ENCODE data around the gene EFEMP1.

EFEMP1 gene

GRCh38 chr2:55912926-55913325 lies 10.7 kb downstream of the EFEMP1 start:
- TF ChIP-seq POLR2AphosphoS5 (IDR thresholded peaks at IDR 0.05; ENCODE audit: low read depth, low read length) (no peak), TAF1 (IDR thresholded peaks at IDR 0.05; ENCODE audit: borderline replicate concordance, low read depth, low read length) (no peak), POLR2A (IDR thresholded peaks at IDR 0.05; ENCODE audit: low read depth, low read length) (no peak)
- FAIRE-seq (no peak), DNase-seq (ENCODE audit: insufficient read length) (no peak)

- FAIRE-seq, result no peak
- no peak for DNase-seq (ENCODE audit: insufficient read length)
- TF ChIP-seq TAF1 (IDR thresholded peaks at IDR 0.05; ENCODE audit: borderline replicate concordance, low read depth, low read length) (no peak), POLR2AphosphoS5 (IDR thresholded peaks at IDR 0.05; ENCODE audit: low read depth, low read length) (no peak), POLR2A (IDR thresholded peaks at IDR 0.05; ENCODE audit: low read depth, low read length) (no peak)
Measured at GRCh38 chr2:55910077-55910476, 13.5 kb downstream of the EFEMP1 start.

- TF ChIP-seq POLR2AphosphoS5 (IDR thresholded peaks at IDR 0.05; ENCODE audit: low read depth, low read length), result no peak
- no peak for TF ChIP-seq TAF1 (IDR thresholded peaks at IDR 0.05; ENCODE audit: borderline replicate concordance, low read depth, low read length)
- TF ChIP-seq POLR2A (IDR thresholded peaks at IDR 0.05; ENCODE audit: low read depth, low read length), result no peak
Measured at GRCh38 chr2:55907686-55908085, 15.9 kb downstream of the EFEMP1 start.

GRCh38 chr2:55906993-55907392 lies 16.6 kb downstream of the EFEMP1 start:
- DNase-seq (ENCODE audit: insufficient read length), result no peak
- no peak for TF ChIP-seq TAF1 (IDR thresholded peaks at IDR 0.05; ENCODE audit: borderline replicate concordance, low read depth, low read length)
- no peak for TF ChIP-seq POLR2A (IDR thresholded peaks at IDR 0.05; ENCODE audit: low read depth, low read length)
- TF ChIP-seq POLR2AphosphoS5 (IDR thresholded peaks at IDR 0.05; ENCODE audit: low read depth, low read length), result no peak
- no peak for FAIRE-seq

More at GRCh38 chr2:55907686-55908085, 15.9 kb downstream of the EFEMP1 start:
- DNase-seq (ENCODE audit: insufficient read length) (no peak), FAIRE-seq (peak; percentile 24)

- TF ChIP-seq TAF1 (IDR thresholded peaks at IDR 0.05; ENCODE audit: borderline replicate concordance, low read depth, low read length), result no peak
- TF ChIP-seq POLR2AphosphoS5 (IDR thresholded peaks at IDR 0.05; ENCODE audit: low read depth, low read length), result no peak
- no peak for TF ChIP-seq POLR2A (IDR thresholded peaks at IDR 0.05; ENCODE audit: low read depth, low read length)
- DNase-seq (ENCODE audit: insufficient read length) (no peak), FAIRE-seq (no peak)
Measured at GRCh38 chr2:55903727-55904126, 19.9 kb downstream of the EFEMP1 start.

GRCh38 chr2:55902971-55903370 lies 20.6 kb downstream of the EFEMP1 start:
- TF ChIP-seq POLR2AphosphoS5 (IDR thresholded peaks at IDR 0.05; ENCODE audit: low read depth, low read length) (no peak), POLR2A (IDR thresholded peaks at IDR 0.05; ENCODE audit: low read depth, low read length) (no peak), TAF1 (IDR thresholded peaks at IDR 0.05; ENCODE audit: borderline replicate concordance, low read depth, low read length) (no peak)
- FAIRE-seq, result no peak
- DNase-seq (ENCODE audit: insufficient read length), result no peak

- DNase-seq (ENCODE audit: insufficient read length) (no peak), FAIRE-seq (no peak)
- TF ChIP-seq POLR2A (IDR thresholded peaks at IDR 0.05; ENCODE audit: low read depth, low read length), result no peak
- TF ChIP-seq POLR2AphosphoS5 (IDR thresholded peaks at IDR 0.05; ENCODE audit: low read depth, low read length), result no peak
- no peak for TF ChIP-seq TAF1 (IDR thresholded peaks at IDR 0.05; ENCODE audit: borderline replicate concordance, low read depth, low read length)
Measured at GRCh38 chr2:55902429-55902828, 21.2 kb downstream of the EFEMP1 start.

- FAIRE-seq (no peak), DNase-seq (ENCODE audit: insufficient read length) (no peak)
- TF ChIP-seq TAF1 (IDR thresholded peaks at IDR 0.05; ENCODE audit: borderline replicate concordance, low read depth, low read length) (no peak), POLR2A (IDR thresholded peaks at IDR 0.05; ENCODE audit: low read depth, low read length) (no peak), POLR2AphosphoS5 (IDR thresholded peaks at IDR 0.05; ENCODE audit: low read depth, low read length) (no peak)
Measured at GRCh38 chr2:55901941-55902340, 21.6 kb downstream of the EFEMP1 start.

- no peak for DNase-seq (ENCODE audit: insufficient read length)
- FAIRE-seq, result no peak
- no peak for TF ChIP-seq TAF1 (IDR thresholded peaks at IDR 0.05; ENCODE audit: borderline replicate concordance, low read depth, low read length)
- TF ChIP-seq POLR2A (IDR thresholded peaks at IDR 0.05; ENCODE audit: low read depth, low read length), result no peak
- no peak for TF ChIP-seq POLR2AphosphoS5 (IDR thresholded peaks at IDR 0.05; ENCODE audit: low read depth, low read length)
Measured at GRCh38 chr2:55901322-55901721, 22.3 kb downstream of the EFEMP1 start.

GRCh38 chr2:55899881-55900280 lies 23.7 kb downstream of the EFEMP1 start:
- DNase-seq (ENCODE audit: insufficient read length) (no peak), FAIRE-seq (no peak)
- TF ChIP-seq POLR2AphosphoS5 (IDR thresholded peaks at IDR 0.05; ENCODE audit: low read depth, low read length) (no peak), TAF1 (IDR thresholded peaks at IDR 0.05; ENCODE audit: borderline replicate concordance, low read depth, low read length) (no peak), POLR2A (IDR thresholded peaks at IDR 0.05; ENCODE audit: low read depth, low read length) (no peak)

- FAIRE-seq, result no peak
- TF ChIP-seq TAF1 (IDR thresholded peaks at IDR 0.05; ENCODE audit: borderline replicate concordance, low read depth, low read length) (no peak), POLR2A (IDR thresholded peaks at IDR 0.05; ENCODE audit: low read depth, low read length) (no peak), POLR2AphosphoS5 (IDR thresholded peaks at IDR 0.05; ENCODE audit: low read depth, low read length) (no peak)
- no peak for DNase-seq (ENCODE audit: insufficient read length)
Measured at GRCh38 chr2:55898386-55899040, 25.1 kb downstream of the EFEMP1 start.

- no peak for DNase-seq (ENCODE audit: insufficient read length)
- TF ChIP-seq POLR2A (IDR thresholded peaks at IDR 0.05; ENCODE audit: low read depth, low read length), result no peak
- no peak for TF ChIP-seq TAF1 (IDR thresholded peaks at IDR 0.05; ENCODE audit: borderline replicate concordance, low read depth, low read length)
- TF ChIP-seq POLR2AphosphoS5 (IDR thresholded peaks at IDR 0.05; ENCODE audit: low read depth, low read length), result no peak
- no peak for FAIRE-seq
Measured at GRCh38 chr2:55896633-55897032, 26.9 kb downstream of the EFEMP1 start.

Data from GM12892 (cell line).